ENCODE results near the gene PKD2L2. TPM values are rescaled to one million over a fixed set of nuclear protein-coding genes. Genes with fewer than 3 reads are reported as not detected.
A peak's percentile ranks its signal among the peaks of the same experiment; 100 is the strongest.
"Not testable (repeated sequence)": the region's sequence is repeated elsewhere in the genome, so short reads cannot be mapped to it uniquely, and the experiment has no call there.

PKD2L2 gene
- total RNA-seq, 1 donor, result not detected

GRCh38 chr5:137932800-137933199, 43.5 kb downstream of the PKD2L2 start:
- peak; percentile 21 for DNase-seq (ENCODE audit: low read depth)
- TF ChIP-seq CTCF (IDR thresholded peaks at IDR 0.05; ENCODE audit: insufficient read depth, low read length), result no peak
- no peak overlapping the region for H3K4me3 ChIP-seq (ENCODE audit: low read depth, low read length)

- no peak overlapping the region for H3K4me3 ChIP-seq (ENCODE audit: low read depth, low read length)
- TF ChIP-seq CTCF (IDR thresholded peaks at IDR 0.05; ENCODE audit: insufficient read depth, low read length), result no peak
- DNase-seq (ENCODE audit: low read depth), result peak; percentile 72
Measured at GRCh38 chr5:137933491-137933911, 44.2 kb downstream of the PKD2L2 start.

GRCh38 chr5:137935190-137935589, 45.9 kb downstream of the PKD2L2 start:
- TF ChIP-seq CTCF (IDR thresholded peaks at IDR 0.05; ENCODE audit: insufficient read depth, low read length), result no peak
- no peak for DNase-seq (ENCODE audit: low read depth)
- H3K4me3 ChIP-seq (ENCODE audit: low read depth, low read length), result no peak overlapping the region

GRCh38 chr5:137935694-137936093, 46.4 kb downstream of the PKD2L2 start:
- no peak overlapping the region for H3K4me3 ChIP-seq (ENCODE audit: low read depth, low read length)
- no peak for DNase-seq (ENCODE audit: low read depth)
- no peak for TF ChIP-seq CTCF (IDR thresholded peaks at IDR 0.05; ENCODE audit: insufficient read depth, low read length)

GRCh38 chr5:137937994-137938750, 48.9 kb downstream of the PKD2L2 start:
- DNase-seq (ENCODE audit: low read depth), result no peak
- no peak overlapping the region for H3K4me3 ChIP-seq (ENCODE audit: low read depth, low read length)
- TF ChIP-seq CTCF (IDR thresholded peaks at IDR 0.05; ENCODE audit: insufficient read depth, low read length), result no peak

- H3K4me3 ChIP-seq (ENCODE audit: low read depth, low read length), result no peak overlapping the region
- TF ChIP-seq CTCF (IDR thresholded peaks at IDR 0.05; ENCODE audit: insufficient read depth, low read length), result no peak
- DNase-seq (ENCODE audit: low read depth), result no peak
Measured at GRCh38 chr5:137938751-137939143, 49.5 kb downstream of the PKD2L2 start.

- DNase-seq (ENCODE audit: low read depth), result no peak
Measured at GRCh38 chr5:137939331-137939730, 50.1 kb downstream of the PKD2L2 start.

GRCh38 chr5:137944280-137944679, 55.0 kb downstream of the PKD2L2 start:
- not testable (repeated sequence) for H3K4me3 ChIP-seq (ENCODE audit: low read depth, low read length); DNase-seq (ENCODE audit: low read depth)

More at GRCh38 chr5:137939331-137939730, 50.1 kb downstream of the PKD2L2 start:
- TF ChIP-seq CTCF (IDR thresholded peaks at IDR 0.05; ENCODE audit: insufficient read depth, low read length), result no peak
- H3K4me3 ChIP-seq (ENCODE audit: low read depth, low read length), result no peak overlapping the region
